Subcutaneous abdominal adipose tissue (tissue), 5 donors: ENCODE results near the gene BCAS3.
A peak's percentile ranks its signal among the peaks of the same experiment; 100 is the strongest.

Experiments
- H3K27ac ChIP-seq: one replicate; pipeline ENCODE4 v1.7.0; 2013; ENCODE audit warnings: low read depth, mild to moderate bottlenecking, inconsistent platforms, low read length, moderate library complexity
- H3K27me3 ChIP-seq, 5 donors: one replicate each; pipeline ENCODE4 v1.7.0; 2013; ENCODE audit warnings: low read length in 5 of 5, inconsistent platforms in 1 of 5; ENCODE audit not compliant: control insufficient read depth in 5 of 5, insufficient read depth in 4 of 5
- H3K36me3 ChIP-seq, 5 donors: one replicate each; pipeline ENCODE4 v1.7.0; 2013; ENCODE audit warnings: low read length in 5 of 5; ENCODE audit not compliant: control insufficient read depth in 5 of 5, insufficient read depth in 5 of 5
- H3K4me1 ChIP-seq, 5 donors: one replicate each; pipeline ENCODE4 v1.7.0; 2013; ENCODE audit warnings: low read length in 5 of 5, mild to moderate bottlenecking in 3 of 5, moderate library complexity in 1 of 5; ENCODE audit not compliant: control insufficient read depth in 5 of 5, insufficient read depth in 5 of 5
- H3K4me3 ChIP-seq, 5 donors: one replicate each; pipeline ENCODE4 v1.7.0; 2013; ENCODE audit warnings: low read length in 5 of 5, low read depth in 1 of 5
- H3K9ac ChIP-seq, 5 donors: one replicate each; pipeline ENCODE4 v1.7.0; 2013; ENCODE audit warnings: low read length in 5 of 5, mild to moderate bottlenecking in 4 of 5, moderate library complexity in 3 of 5
- H3K9me3 ChIP-seq, 5 donors: one replicate each; pipeline ENCODE4 v1.7.0; 2013; ENCODE audit warnings: low read length in 5 of 5; ENCODE audit not compliant: control insufficient read depth in 5 of 5
- donor health status: healthy.
- donor health status: healthy.
- donor health status: healthy.
- donor health status: healthy.
- donor health status: healthy.

Gene BCAS3

GRCh38 chr17:61245706-61246135, 568.1 kb downstream of the BCAS3 start:
- H3K4me3 ChIP-seq: no peak overlapping the region
- H3K27ac ChIP-seq: no peak overlapping the region
- H3K27me3 ChIP-seq: no peaks in the 10 kb centered on the region
- peaks cover 0 to 10% (median 3%) of the 10 kb centered on the region in 5 donors for H3K4me1 ChIP-seq
- H3K9me3 ChIP-seq: no peaks in the 10 kb centered on the region
- H3K36me3 ChIP-seq: no peaks in the 10 kb centered on the region
- H3K9ac ChIP-seq: no peak overlapping the region

GRCh38 chr17:61247439-61247838, 569.8 kb downstream of the BCAS3 start:
- no peaks in the 10 kb centered on the region for H3K9me3 ChIP-seq
- peak overlapping the region in 1 of 5 donors; percentile 12 for H3K9ac ChIP-seq
- no peaks in the 10 kb centered on the region for H3K27me3 ChIP-seq
- peaks cover 0 to 24% (median 17%) of the 10 kb centered on the region in 5 donors for H3K4me1 ChIP-seq
- H3K4me3 ChIP-seq: no peak overlapping the region
- no peak overlapping the region for H3K27ac ChIP-seq
- H3K36me3 ChIP-seq: no peaks in the 10 kb centered on the region

- Histone ChIP-seq H3K4me1 (peaks cover 0 to 34% (median 27%) of the 10 kb centered on the region in 5 donors), H3K27ac (no peak overlapping the region), H3K27me3 (no peaks in the 10 kb centered on the region), H3K4me3 (no peak overlapping the region), H3K9me3 (no peaks in the 10 kb centered on the region), H3K36me3 (no peaks in the 10 kb centered on the region), H3K9ac (no peak overlapping the region)
These were observed 570.7 kb downstream of the BCAS3 start for GRCh38 chr17:61248399-61248798.

- no peak overlapping the region for H3K4me3 ChIP-seq
- H3K27ac ChIP-seq: no peak overlapping the region
- no peaks in the 10 kb centered on the region for H3K36me3 ChIP-seq
- peaks cover 0 to 43% (median 30%) of the 10 kb centered on the region in 5 donors for H3K4me1 ChIP-seq
- no peaks in the 10 kb centered on the region for H3K9me3 ChIP-seq
- H3K9ac ChIP-seq: no peak overlapping the region
- H3K27me3 ChIP-seq: no peaks in the 10 kb centered on the region
These were observed 572.1 kb downstream of the BCAS3 start for GRCh38 chr17:61249649-61250299.

- Histone ChIP-seq H3K36me3 (no peaks in the 10 kb centered on the region), H3K27ac (no peak overlapping the region)
These were observed 572.8 kb downstream of the BCAS3 start for GRCh38 chr17:61250335-61250890.

GRCh38 chr17:61251939-61252865, 574.6 kb downstream of the BCAS3 start:
- Histone ChIP-seq H3K4me1 (peaks cover 0 to 43% (median 30%) of the 10 kb centered on the region in 5 donors), H3K9me3 (no peaks in the 10 kb centered on the region), H3K27me3 (no peaks in the 10 kb centered on the region), H3K36me3 (no peaks in the 10 kb centered on the region), H3K9ac (peak overlapping the region in 2 of 5 donors; percentile 42 to 53), H3K27ac (peak overlapping the region; percentile 25), H3K4me3 (peak overlapping the region in 2 of 5 donors; percentile 24 to 25)

More at GRCh38 chr17:61250335-61250890, 572.8 kb downstream of the BCAS3 start:
- no peak overlapping the region for H3K9ac ChIP-seq
- H3K4me3 ChIP-seq: no peak overlapping the region
- H3K4me1 ChIP-seq: peaks cover 0 to 43% (median 30%) of the 10 kb centered on the region in 5 donors
- no peaks in the 10 kb centered on the region for H3K27me3 ChIP-seq
- no peaks in the 10 kb centered on the region for H3K9me3 ChIP-seq

GRCh38 chr17:61253362-61253761, 575.7 kb downstream of the BCAS3 start:
- H3K9me3 ChIP-seq: no peaks in the 10 kb centered on the region
- no peaks in the 10 kb centered on the region for H3K27me3 ChIP-seq
- no peak overlapping the region for H3K27ac ChIP-seq
- H3K36me3 ChIP-seq: no peaks in the 10 kb centered on the region
- H3K9ac ChIP-seq: no peak overlapping the region
- peaks cover 0 to 36% (median 30%) of the 10 kb centered on the region in 5 donors for H3K4me1 ChIP-seq
- H3K4me3 ChIP-seq: no peak overlapping the region

- Histone ChIP-seq H3K4me3 (no peak overlapping the region), H3K27ac (no peak overlapping the region), H3K4me1 (peaks cover 0 to 33% (median 27%) of the 10 kb centered on the region in 5 donors), H3K9me3 (no peaks in the 10 kb centered on the region), H3K27me3 (no peaks in the 10 kb centered on the region), H3K9ac (no peak overlapping the region), H3K36me3 (no peaks in the 10 kb centered on the region)
These were observed 576.4 kb downstream of the BCAS3 start for GRCh38 chr17:61253937-61254574.

GRCh38 chr17:61254904-61255303, 577.3 kb downstream of the BCAS3 start:
- no peak overlapping the region for H3K4me3 ChIP-seq
- peaks cover 0 to 33% (median 29%) of the 10 kb centered on the region in 5 donors for H3K4me1 ChIP-seq
- no peaks in the 10 kb centered on the region for H3K36me3 ChIP-seq
- no peaks in the 10 kb centered on the region for H3K27me3 ChIP-seq
- no peak overlapping the region for H3K27ac ChIP-seq
- H3K9ac ChIP-seq: no peak overlapping the region
- H3K9me3 ChIP-seq: no peaks in the 10 kb centered on the region
